ENCODE results near the gene PLEKHN1. TPM values are rescaled to one million over a fixed set of nuclear protein-coding genes. Genes with fewer than 3 reads are reported as not detected.

PLEKHN1 gene
- total and polyA plus RNA-seq, 8 donors = 0.29 to 29.2 (median 1.7) TPM; not detected in 2

DNA sequence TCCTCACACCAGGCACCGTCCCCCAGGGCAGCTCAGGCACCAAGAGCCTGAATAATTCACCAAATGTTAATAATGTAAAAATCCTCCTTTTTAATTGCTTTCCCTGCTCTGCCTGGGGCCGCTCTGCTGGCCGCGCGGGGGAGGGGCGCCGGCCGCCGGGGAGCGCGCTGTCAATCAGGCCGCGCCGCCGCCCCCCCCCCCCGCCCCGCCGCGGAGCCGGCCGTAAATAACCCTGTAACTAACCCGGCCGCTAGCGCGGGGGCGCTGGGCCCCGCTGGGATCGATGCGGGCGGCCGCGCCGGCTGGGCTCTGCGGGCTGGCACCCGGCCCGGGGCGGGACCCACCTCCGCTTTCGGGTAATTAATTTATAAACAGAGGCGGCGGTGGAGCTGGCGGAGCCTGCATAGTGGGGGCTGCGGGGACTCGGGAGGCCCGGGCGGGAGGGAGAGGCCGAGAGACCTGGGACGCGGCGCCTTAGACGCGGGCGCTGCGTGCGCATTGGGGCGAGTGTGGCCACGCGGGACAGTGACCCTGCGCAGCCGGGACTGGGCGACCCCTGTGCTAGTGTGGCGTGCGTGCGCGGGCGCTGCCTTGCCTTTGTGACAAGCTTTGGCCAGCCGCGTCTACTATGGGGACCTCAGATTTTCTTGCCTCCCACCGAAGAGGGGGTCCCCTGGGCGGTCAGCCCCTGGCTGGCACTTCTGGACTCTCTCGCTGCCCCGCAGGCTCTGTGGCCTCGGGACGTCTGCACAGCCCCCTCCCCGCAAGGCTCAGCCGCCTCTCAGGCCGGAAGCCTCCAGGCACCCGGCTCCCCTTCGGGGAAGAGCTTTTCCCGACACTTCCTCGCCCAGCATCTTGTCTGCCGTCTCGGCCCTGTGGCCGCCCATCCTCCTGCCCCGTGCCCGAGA, 25.9 kb upstream of the PLEKHN1 start:
- Histone ChIP-seq H3K4me1 (peaks cover 41 to 84% (median 60%) of the 10 kb centered on the region in 4 donors), H3K27ac (peak overlapping the region in 4 of 5 donors; percentile 55 to 84 (median 82)), H3K36me3 (peaks cover 2 to 12% (median 10%) of the 10 kb centered on the region in 4 donors), H3K4me3 (peak overlapping the region; percentile 41 to 61 (median 44)), H3K27me3 (peaks cover 0 to 86% (median 60%) of the 10 kb centered on the region in 3 donors), H3K9me3 (no peaks in the 10 kb centered on the region)
- 0 to 1% (median 1%) methylated on average over 56 to 85 of the region's 86 CpGs for WGBS, 5 donors
- TF ChIP-seq EP300 (IDR thresholded peaks at IDR 0.05) (no peak), POLR2AphosphoS5 (IDR thresholded peaks at IDR 0.05) (no peak), POLR2A (IDR thresholded peaks at IDR 0.05) (no peak), CTCF (IDR thresholded peaks at IDR 0.05) (peak in 1 of 7 experiments; percentile 9)
- peak; percentile 56 to 94 for DNase-seq
- intact Hi-C loops (cut with DNase I; ENCODE audit: low total_unique reads) = loop anchor here (5.0 kb wide), 1 partner anchor 38 kb away; no protein-coding TSS in a partner anchor

DNA sequence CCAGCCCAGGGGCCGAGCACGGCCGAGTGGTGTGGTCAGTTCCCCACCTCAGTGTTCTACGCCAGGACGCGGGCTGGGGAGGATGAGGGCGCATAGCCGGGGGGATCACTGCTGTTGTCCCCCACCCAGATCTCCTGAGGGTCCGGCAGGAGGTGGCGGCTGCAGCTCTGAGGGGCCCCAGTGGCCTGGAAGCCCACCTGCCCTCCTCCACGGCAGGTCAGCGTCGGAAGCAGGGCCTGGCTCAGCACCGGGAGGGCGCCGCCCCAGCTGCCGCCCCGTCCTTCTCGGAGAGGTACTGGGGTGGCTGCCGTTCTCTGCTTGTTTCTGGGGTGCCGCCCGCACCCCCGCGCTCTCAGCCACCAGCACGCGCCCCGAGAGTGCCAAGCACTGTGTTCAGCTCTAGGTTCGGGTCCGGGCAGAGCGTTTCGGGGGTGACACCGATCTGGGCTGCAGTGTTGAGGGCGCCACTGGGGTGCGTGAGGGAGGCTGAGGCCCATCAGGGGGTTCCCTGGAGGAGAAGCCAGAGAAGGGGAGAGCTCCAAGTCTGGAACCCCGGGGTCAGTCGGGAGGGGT, 25.2 kb upstream of the PLEKHN1 start:
- intact Hi-C loops (cut with DNase I; ENCODE audit: low total_unique reads) = loop anchor here (5.0 kb wide), 1 partner anchor 39 kb away; no protein-coding TSS in a partner anchor
- DNase-seq = no peak
- Histone ChIP-seq H3K4me3 (peak overlapping the region; percentile 41 to 61 (median 44)), H3K4me1 (peaks cover 36 to 78% (median 53%) of the 10 kb centered on the region in 4 donors), H3K27me3 (peaks cover 0 to 78% (median 54%) of the 10 kb centered on the region in 3 donors), H3K27ac (peak overlapping the region; percentile 50 to 84 (median 81)), H3K36me3 (peaks cover 5 to 19% (median 18%) of the 10 kb centered on the region in 4 donors), H3K9me3 (no peaks in the 10 kb centered on the region)
- 0 to 5% (median 3%) methylated on average over 6 to 36 of the region's 36 CpGs for WGBS, 5 donors
- no peak for TF ChIP-seq POLR2AphosphoS5 (IDR thresholded peaks at IDR 0.05)
- no peak for TF ChIP-seq POLR2A (IDR thresholded peaks at IDR 0.05)
- no peak for TF ChIP-seq CTCF (IDR thresholded peaks at IDR 0.05)
- TF ChIP-seq EP300 (IDR thresholded peaks at IDR 0.05) = no peak

DNA sequence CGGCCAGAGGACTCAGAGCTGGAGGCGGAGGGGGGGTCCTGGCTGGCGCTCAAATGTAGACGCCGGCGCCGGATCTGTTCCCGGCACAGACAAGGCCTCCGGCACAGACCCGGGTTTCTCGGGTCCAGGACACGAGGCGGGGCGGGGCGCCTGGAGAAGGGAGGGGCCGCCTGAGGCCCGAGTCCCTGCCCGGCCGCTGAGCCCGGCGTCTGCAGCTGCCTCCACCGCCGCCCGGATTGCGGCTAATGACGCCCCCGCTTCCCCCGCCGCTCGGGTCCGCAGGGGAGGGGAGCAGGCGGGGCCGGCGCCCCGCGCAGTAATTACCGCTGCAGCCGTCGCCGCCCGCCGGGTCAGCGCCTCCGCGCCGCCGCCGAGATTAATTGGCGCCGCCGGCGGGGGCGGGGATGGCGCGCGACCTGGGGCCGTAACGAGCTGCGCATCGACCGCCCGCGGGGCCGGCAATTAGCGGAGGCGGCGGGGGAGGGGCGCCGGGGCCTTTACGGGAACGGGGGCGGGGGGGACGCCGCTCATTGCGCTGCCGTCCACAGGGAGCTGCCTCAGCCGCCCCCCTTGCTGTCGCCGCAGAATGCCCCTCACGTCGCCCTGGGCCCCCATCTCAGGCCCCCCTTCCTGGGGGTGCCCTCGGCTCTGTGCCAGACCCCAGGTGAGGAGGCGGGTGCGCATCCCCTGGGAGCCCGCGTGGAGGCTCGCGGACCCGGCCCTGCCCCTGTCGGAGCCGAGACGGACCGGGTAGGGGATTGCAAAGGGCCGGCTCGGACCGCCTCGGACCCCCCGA, 24.5 kb upstream of the PLEKHN1 start:
- H3K27me3 ChIP-seq = peaks cover 0 to 71% (median 47%) of the 10 kb centered on the region in 3 donors
- WGBS, 5 donors = 0 to 2% (median 1%) methylated on average over 10 to 95 of the region's 98 CpGs
- H3K4me1 ChIP-seq = peaks cover 36 to 77% (median 52%) of the 10 kb centered on the region in 4 donors
- no peaks in the 10 kb centered on the region for H3K9me3 ChIP-seq
- DNase-seq = peak; percentile 73 to 94
- TF ChIP-seq POLR2A (IDR thresholded peaks at IDR 0.05) = no peak
- TF ChIP-seq CTCF (IDR thresholded peaks at IDR 0.05) = no peak
- TF ChIP-seq POLR2AphosphoS5 (IDR thresholded peaks at IDR 0.05) = no peak
- no peak for TF ChIP-seq EP300 (IDR thresholded peaks at IDR 0.05)
- H3K27ac ChIP-seq = peak overlapping the region; percentile 50 to 84 (median 81)
- peaks cover 12 to 26% (median 25%) of the 10 kb centered on the region in 4 donors for H3K36me3 ChIP-seq
- peak overlapping the region; percentile 41 to 61 (median 44) for H3K4me3 ChIP-seq
- intact Hi-C loops (cut with DNase I; ENCODE audit: low total_unique reads) = loop anchor here (5.0 kb wide), 1 partner anchor 39 kb away; no protein-coding TSS in a partner anchor
